Panc1 (cell line): ENCODE data around the gene DPPA4. TPM values are rescaled to one million over a fixed set of nuclear protein-coding genes. Genes with fewer than 3 reads are reported as not detected.
"Not testable (repeated sequence)": the region's sequence is repeated elsewhere in the genome, so short reads cannot be mapped to it uniquely, and the experiment has no call there.

Experiments
- ATAC-seq: fragments of 200-7000 bp; cut with Tn5 transposase; 2 replicates; pipeline ENCODE4 v1.9.1; 2020; ENCODE audit warnings: mild to moderate bottlenecking, moderate library complexity
- BruUV-seq: library from RNA; stranded (reverse); fragments of 400-500 nt; replicated peaks from 2 replicates; lab custom pipeline; 2021; lab: Mats Ljungman, UMichigan
- CTCF ChIA-PET: fragments of 300-600 bp; sonication (Branson Sonifier 250); formaldehyde crosslinking; loops from one replicate; lab custom pipeline; 2022; ENCODE audit warnings: antibody characterized with exemption; lab: Charles Lee
- POLR2A ChIA-PET: fragments of 300-600 bp; sonication (Branson Sonifier 250); formaldehyde crosslinking; loops from one replicate; lab custom pipeline; 2022; ENCODE audit warnings: antibody characterized with exemption; lab: Charles Lee
- DNase-seq: peaks from one replicate; pipeline ENCODE4 v3.0.0-alpha.2; 2010; ENCODE audit warnings: low read depth, low spot score
- H3K27ac ChIP-seq: 2 replicates; pipeline ENCODE4 v1.5.1; 2011; ENCODE audit warnings: mild to moderate bottlenecking, low read length, inconsistent platforms
- H3K27me3 ChIP-seq: fragments of 200-500 bp; sonication (Bioruptor generic); 2 replicates; pipeline ENCODE4 v1.6.0; 2014; ENCODE audit warnings: low read length, inconsistent platforms; ENCODE audit not compliant: control insufficient read depth, insufficient read depth
- H3K36me3 ChIP-seq: fragments of 200-500 bp; sonication (Bioruptor generic); 2 replicates; pipeline ENCODE4 v1.5.1; 2014; ENCODE audit warnings: inconsistent platforms, mild to moderate bottlenecking, low read length, moderate library complexity; ENCODE audit not compliant: control insufficient read depth, insufficient read depth
- H3K4me1 ChIP-seq: 2 replicates; pipeline ENCODE4 v1.5.1; 2011; ENCODE audit warnings: inconsistent platforms, mild to moderate bottlenecking, low read length, moderate library complexity; ENCODE audit not compliant: control insufficient read depth, insufficient read depth
- H3K4me3 ChIP-seq, 2 experiments: 2 replicates each; pipeline ENCODE4 v1.5.1; 2011 to 2012; ENCODE audit warnings: low read depth in 2 of 2, low read length in 2 of 2, mild to moderate bottlenecking in 2 of 2, inconsistent platforms in 1 of 2, moderate library complexity in 1 of 2
- H3K9me3 ChIP-seq: fragments of 200-500 bp; sonication (Bioruptor generic); 2 replicates; pipeline ENCODE4 v1.5.1; 2014; ENCODE audit warnings: low read depth, mild to moderate bottlenecking, inconsistent platforms, low read length, moderate library complexity; ENCODE audit not compliant: control insufficient read depth, insufficient read depth
- CTCF ChIP-seq: fragments of 450-650 bp; IDR thresholded peaks from 2 replicates; pipeline ENCODE4 v1.5.1; 2017; ENCODE audit warnings: mild to moderate bottlenecking
- POLR2AphosphoS5 ChIP-seq: IDR thresholded peaks from 2 replicates; pipeline ENCODE4 v1.6.1; 2012; ENCODE audit warnings: mild to moderate bottlenecking, low read depth, low read length, moderate library complexity
- REST ChIP-seq, 2 experiments: IDR thresholded peaks; 2 replicates each; pipeline ENCODE4 v1.6.1; 2011 to 2012; ENCODE audit warnings: low read depth in 2 of 2, control low read depth in 1 of 2, low read length in 1 of 2, mild to moderate bottlenecking in 1 of 2, moderate library complexity in 1 of 2; ENCODE audit not compliant: insufficient read depth in 1 of 2
- SIN3A ChIP-seq: IDR thresholded peaks from 2 replicates; pipeline ENCODE4 v1.6.1; 2012; ENCODE audit warnings: low read depth, mild to moderate bottlenecking, low read length, moderate library complexity, borderline replicate concordance; ENCODE audit not compliant: insufficient read depth
- TCF7L2 ChIP-seq: IDR thresholded peaks from 2 replicates; pipeline ENCODE4 v1.6.1; 2011; ENCODE audit warnings: mild to moderate bottlenecking, low read depth, low read length, inconsistent platforms
- in situ Hi-C: cut with HindIII; loops from 2 replicates; pipeline ENCODE4 v1.10.0; 2016; ENCODE audit warnings: low sequenced_read_pairs, low pct_unique_long_range_greater_than_20kb
- intact Hi-C: fragments of 100-400 bp; cut with micrococcal nuclease; formaldehyde crosslinking; loops from one replicate; pipeline ENCODE4 v1.10.0; 2022; ENCODE audit not compliant: unreplicated experiment
- total RNA-seq: library from RNA; stranded (reverse); gene quantifications from one replicate; pipeline ENCODE4 v1.2.1, GENCODE V29; 2021; ENCODE audit not compliant: unreplicated experiment

Gene DPPA4
- total RNA-seq, 1 experiment from 2014 or later = 0.26 TPM

GRCh38 chr3:109374434-109374833 is 37.1 kb upstream of the DPPA4 start:
- in situ Hi-C loops, H3K9me3 ChIP-seq, intact Hi-C loops, BruUV-seq, H3K27ac ChIP-seq, POLR2A ChIA-PET, H3K4me1 ChIP-seq, H3K36me3 ChIP-seq, ATAC-seq, H3K4me3 ChIP-seq, H3K27me3 ChIP-seq, CTCF ChIA-PET, DNase-seq: not testable (repeated sequence)

GRCh38 chr3:109373933-109374332 is 36.6 kb upstream of the DPPA4 start:
- H3K4me3 ChIP-seq = no peak overlapping the region
- intact Hi-C loops (no loop called here), in situ Hi-C loops (no loop called here)
- no peaks in the 10 kb centered on the region for H3K36me3 ChIP-seq
- H3K27ac ChIP-seq = no peak overlapping the region
- DNase-seq = no peak
- no peak for ATAC-seq
- TF ChIP-seq SIN3A (no peak), TCF7L2 (no peak), CTCF (no peak), POLR2AphosphoS5 (no peak), REST (IDR thresholded peaks at IDR 0.05; ENCODE audit: insufficient read depth in 1 of 2, low read depth in 2 of 2, low read length in 1 of 2) (no peak)
- ChIA-PET CTCF (no interaction called here), POLR2A (no interaction called here)
- no TSS peak for BruUV-seq
- no peaks in the 10 kb centered on the region for H3K4me1 ChIP-seq
- H3K27me3 ChIP-seq = no peaks in the 10 kb centered on the region
- H3K9me3 ChIP-seq = no peaks in the 10 kb centered on the region

- no peaks in the 10 kb centered on the region for H3K9me3 ChIP-seq
- no TSS peak for BruUV-seq
- H3K4me3 ChIP-seq = no peak overlapping the region
- CTCF ChIA-PET = no interaction called here
- POLR2A ChIA-PET = no interaction called here
- no peak overlapping the region for H3K27ac ChIP-seq
- in situ Hi-C loops = no loop called here
- no peaks in the 10 kb centered on the region for H3K4me1 ChIP-seq
- TF ChIP-seq CTCF (no peak), SIN3A (no peak), TCF7L2 (no peak), POLR2AphosphoS5 (no peak), REST (IDR thresholded peaks at IDR 0.05; ENCODE audit: insufficient read depth in 1 of 2, low read depth in 2 of 2, low read length in 1 of 2) (no peak)
- no peak for DNase-seq
- ATAC-seq = no peak
- intact Hi-C loops = no loop called here
- no peaks in the 10 kb centered on the region for H3K36me3 ChIP-seq
- no peaks in the 10 kb centered on the region for H3K27me3 ChIP-seq
These were observed 35.3 kb upstream of the DPPA4 start for GRCh38 chr3:109372639-109373038.
